Left hindlimb (tissue), 1 donor: ENCODE measurements around the gene DCLRE1C.
A peak's percentile ranks its signal among the peaks of the same experiment; 100 is the strongest.
"Not testable (repeated sequence)": the region's sequence is repeated elsewhere in the genome, so short reads cannot be mapped to it uniquely, and the experiment has no call there.

Experiments used
- DNase-seq: peaks from one replicate; pipeline ENCODE4 v3.0.0-alpha.2; 2018

DCLRE1C gene

GRCh38 chr10:14954001-14954770, at the start of gene DCLRE1C:
Gene DCLRE1C, minus strand, starts transcription at chr10:14954096. Its CDS starts 86 bp downstream, at chr10:14954010.
- peak; percentile 93 for DNase-seq

GRCh38 chr10:14995964-14996565, 42.2 kb upstream of the DCLRE1C start:
- no peak for DNase-seq

- DNase-seq: not testable (repeated sequence)
These were observed 39.9 kb upstream of the DCLRE1C start for GRCh38 chr10:14993500-14994455.

- DNase-seq: not testable (repeated sequence)
These were observed 38.4 kb upstream of the DCLRE1C start for GRCh38 chr10:14992336-14992735.

GRCh38 chr10:14991035-14991749, 37.3 kb upstream of the DCLRE1C start:
- DNase-seq: not testable (repeated sequence)

GRCh38 chr10:14989552-14989951, 35.7 kb upstream of the DCLRE1C start:
- not testable (repeated sequence) for DNase-seq

GRCh38 chr10:14982744-14983143, 28.8 kb upstream of the DCLRE1C start:
- no peak for DNase-seq

- no peak for DNase-seq
These were observed 21.9 kb upstream of the DCLRE1C start for GRCh38 chr10:14975672-14976273.

- not testable (repeated sequence) for DNase-seq
These were observed 20.5 kb upstream of the DCLRE1C start for GRCh38 chr10:14974153-14974998.

- no peak for DNase-seq
These were observed 18.1 kb upstream of the DCLRE1C start for GRCh38 chr10:14971867-14972448.

- no peak for DNase-seq
These were observed 14.0 kb upstream of the DCLRE1C start for GRCh38 chr10:14967897-14968296.

GRCh38 chr10:14959221-14960057, 5.5 kb upstream of the DCLRE1C start, which contains the start of gene MEIG1:
Gene MEIG1, plus strand, starts transcription at chr10:14959388. Its CDS starts 7,081 bp downstream, at chr10:14966469.
- DNase-seq: peak; percentile 95

- DNase-seq: no peak
These were observed 5.0 kb upstream of the DCLRE1C start for GRCh38 chr10:14958872-14959220.

- no peak for DNase-seq
These were observed 1.0 kb upstream of the DCLRE1C start for GRCh38 chr10:14954934-14955333.

- peak; percentile 76 for DNase-seq
These were observed 384 bp downstream of the DCLRE1C start for GRCh38 chr10:14953424-14954000.

GRCh38 chr10:14952851-14953423, 959 bp downstream of the DCLRE1C start:
- no peak for DNase-seq

- DNase-seq: no peak
These were observed 4.6 kb downstream of the DCLRE1C start for GRCh38 chr10:14949291-14949690.

GRCh38 chr10:14947268-14947667, 6.6 kb downstream of the DCLRE1C start:
- no peak for DNase-seq

GRCh38 chr10:14945108-14945507, 8.8 kb downstream of the DCLRE1C start:
- no peak for DNase-seq
